Tibial artery (tissue), 4 donors: ENCODE measurements around the gene UBQLN2.

Source experiments
- DNase-seq, 2 donors: peaks; one replicate each; pipeline ENCODE4 v3.0.0-alpha.2; 2019
- H3K27ac ChIP-seq, 2 donors: fragments of 200-600 bp; sonication (generic) in 1 of 2; 1 replicate in 1 of 2; 2 replicates in 1 of 2; pipeline ENCODE4 v1.5.1; 2018 to 2019; ENCODE audit warnings: mild to moderate bottlenecking in 1 of 2
- H3K27me3 ChIP-seq, 2 donors: fragments of 200-600 bp; sonication (generic) in 1 of 2; one replicate each; pipeline versions ENCODE4 v1.5.1 to v1.6.0; 2016 to 2019
- H3K36me3 ChIP-seq, 3 donors: fragments of 200-600 bp; sonication (generic) in 2 of 3; one replicate each; pipeline ENCODE4 v1.5.1; 2016 to 2019; ENCODE audit warnings: mild to moderate bottlenecking in 2 of 3
- H3K4me1 ChIP-seq, 4 donors: fragments of 200-600 bp; sonication (generic) in 2 of 4; 1 replicate in 3 of 4; 2 replicates in 1 of 4; pipeline ENCODE4 v1.5.1; 2016 to 2019
- H3K4me3 ChIP-seq, 2 donors: fragments of 200-600 bp; sonication (generic) in 1 of 2; 1 replicate in 1 of 2; 2 replicates in 1 of 2; pipeline ENCODE4 v1.5.1; 2018 to 2019; ENCODE audit warnings: mild to moderate bottlenecking in 2 of 2
- H3K9me3 ChIP-seq, 3 donors: fragments of 200-600 bp; sonication (generic) in 1 of 3; one replicate each; pipeline ENCODE4 v1.5.1; 2016 to 2019
- CTCF ChIP-seq, 2 experiments: fragments of 200-600 bp in 1 of 2; fragments of 450-650 bp in 1 of 2; IDR thresholded peaks; one replicate each; pipeline ENCODE4 v1.5.1; 2017 to 2019; ENCODE audit warnings: antibody characterized with exemption in 2 of 2, mild to moderate bottlenecking in 1 of 2, moderate library complexity in 1 of 2
- intact Hi-C: fragments of 100-400 bp; cut with DNase I; formaldehyde crosslinking; loops from one replicate; pipeline ENCODE4 v1.15.0; 2023; ENCODE audit warnings: low total_unique reads

The UBQLN2 gene

GRCh38 chrX:56615282-56615681, 51.9 kb downstream of the UBQLN2 start:
- Histone ChIP-seq H3K27ac (no peak overlapping the region), H3K36me3 (no peaks in the 10 kb centered on the region), H3K27me3 (no peaks in the 10 kb centered on the region), H3K4me3 (no peak overlapping the region), H3K4me1 (no peaks in the 10 kb centered on the region), H3K9me3 (peaks cover 0 to 10% (median 9%) of the 10 kb centered on the region in 3 donors)
- DNase-seq: no peak
- intact Hi-C loops: no loop called here
- no peak for TF ChIP-seq CTCF (IDR thresholded peaks at IDR 0.05)
